HUES48 (cell line): ENCODE data around the gene RPL9.
"Not testable (repeated sequence)": the region's sequence is repeated elsewhere in the genome, so short reads cannot be mapped to it uniquely, and the experiment has no call there.

ENCODE experiments used
- H3K27ac ChIP-seq: one replicate; pipeline ENCODE4 v1.7.0; 2013; ENCODE audit warnings: low read depth, low read length, inconsistent platforms
- H3K27me3 ChIP-seq: 2 replicates; pipeline ENCODE4 v1.6.1; 2013; ENCODE audit warnings: mild to moderate bottlenecking, low read length; ENCODE audit not compliant: control insufficient read depth, insufficient read depth
- H3K36me3 ChIP-seq: 2 replicates; pipeline ENCODE4 v1.6.1; 2013; ENCODE audit warnings: low read length; ENCODE audit not compliant: control insufficient read depth, insufficient read depth
- H3K4me1 ChIP-seq: 2 replicates; pipeline ENCODE4 v1.6.1; 2013; ENCODE audit warnings: mild to moderate bottlenecking, low read length; ENCODE audit not compliant: control insufficient read depth, insufficient read depth
- H3K4me3 ChIP-seq: 2 replicates; pipeline ENCODE4 v1.5.1; 2013; ENCODE audit warnings: mild to moderate bottlenecking, low read depth, low read length
- H3K9ac ChIP-seq: 2 replicates; pipeline ENCODE4 v1.6.1; 2013; ENCODE audit warnings: mild to moderate bottlenecking, low read depth, low read length, moderate library complexity
- H3K9me3 ChIP-seq: 2 replicates; pipeline ENCODE4 v1.6.1; 2013; ENCODE audit warnings: low read length; ENCODE audit not compliant: control insufficient read depth, insufficient read depth

Gene RPL9

GRCh38 chr4:39446842-39447573, 11.7 kb downstream of the RPL9 start:
- Histone ChIP-seq H3K9ac (peak overlapping the region; percentile 24; the same call in 1 of the 2 replicates), H3K9me3 (no peaks in the 10 kb centered on the region), H3K4me1 (peaks cover 4% of the 10 kb centered on the region; the same call in 1 of the 2 replicates), H3K4me3 (peak overlapping the region; percentile 63), H3K36me3 (peaks cover 22% of the 10 kb centered on the region), H3K27me3 (no peaks in the 10 kb centered on the region), H3K27ac (no peak overlapping the region)

DNA sequence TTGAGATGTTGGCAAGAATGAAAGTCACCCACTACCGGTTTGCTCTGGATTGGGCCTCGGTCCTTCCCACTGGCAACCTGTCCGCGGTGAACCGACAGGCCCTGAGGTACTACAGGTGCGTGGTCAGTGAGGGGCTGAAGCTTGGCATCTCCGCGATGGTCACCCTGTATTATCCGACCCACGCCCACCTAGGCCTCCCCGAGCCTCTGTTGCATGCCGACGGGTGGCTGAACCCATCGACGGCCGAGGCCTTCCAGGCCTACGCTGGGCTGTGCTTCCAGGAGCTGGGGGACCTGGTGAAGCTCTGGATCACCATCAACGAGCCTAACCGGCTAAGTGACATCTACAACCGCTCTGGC, 12.3 kb downstream of the RPL9 start:
- H3K4me3 ChIP-seq, result peak overlapping the region; percentile 63
- H3K4me1 ChIP-seq, result peaks cover 4% of the 10 kb centered on the region; the same call in 1 of the 2 replicates
- H3K9me3 ChIP-seq, result no peaks in the 10 kb centered on the region
- peak overlapping the region; percentile 10 for H3K27ac ChIP-seq
- no peaks in the 10 kb centered on the region for H3K27me3 ChIP-seq
- peak overlapping the region; percentile 24; the same call in 1 of the 2 replicates for H3K9ac ChIP-seq
- peaks cover 16% of the 10 kb centered on the region for H3K36me3 ChIP-seq

DNA sequence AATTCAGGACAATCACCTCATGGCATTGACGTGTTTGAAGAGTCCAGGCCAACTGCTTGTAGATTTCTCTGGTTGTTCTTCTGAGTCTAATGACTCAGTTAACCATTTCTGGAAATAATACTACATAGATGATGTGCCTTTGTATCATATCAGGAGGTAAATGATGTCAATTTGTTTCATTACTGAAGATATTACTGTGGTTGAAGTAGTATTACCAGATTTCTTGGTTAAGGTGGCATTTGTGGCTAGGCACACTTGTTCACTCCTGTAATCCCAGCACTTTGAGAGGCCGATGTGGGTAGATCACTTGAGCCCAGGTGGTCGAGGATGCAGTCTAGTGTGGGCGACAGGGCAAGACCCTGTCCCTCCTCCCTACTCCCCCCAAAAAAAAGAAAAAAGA, 15.7 kb downstream of the RPL9 start:
- no peak overlapping the region for H3K9ac ChIP-seq
- no peaks in the 10 kb centered on the region for H3K9me3 ChIP-seq
- H3K27ac ChIP-seq, result no peak overlapping the region
- no peaks in the 10 kb centered on the region for H3K27me3 ChIP-seq
- H3K4me3 ChIP-seq, result no peak overlapping the region
- no peaks in the 10 kb centered on the region for H3K36me3 ChIP-seq
- H3K4me1 ChIP-seq, result peaks cover 4% of the 10 kb centered on the region; the same call in 1 of the 2 replicates

GRCh38 chr4:39441593-39441992, 17.1 kb downstream of the RPL9 start:
- no peak overlapping the region for H3K4me3 ChIP-seq
- no peaks in the 10 kb centered on the region for H3K4me1 ChIP-seq
- no peaks in the 10 kb centered on the region for H3K27me3 ChIP-seq
- H3K27ac ChIP-seq, result no peak overlapping the region
- no peak overlapping the region for H3K9ac ChIP-seq
- H3K36me3 ChIP-seq, result no peaks in the 10 kb centered on the region
- no peaks in the 10 kb centered on the region for H3K9me3 ChIP-seq

GRCh38 chr4:39435659-39436563, 22.8 kb downstream of the RPL9 start:
- H3K4me3 ChIP-seq, result no peak overlapping the region
- H3K27ac ChIP-seq, result no peak overlapping the region
- H3K9me3 ChIP-seq, result no peaks in the 10 kb centered on the region
- no peak overlapping the region for H3K9ac ChIP-seq
- no peaks in the 10 kb centered on the region for H3K4me1 ChIP-seq
- H3K27me3 ChIP-seq, result no peaks in the 10 kb centered on the region
- H3K36me3 ChIP-seq, result no peaks in the 10 kb centered on the region

GRCh38 chr4:39433878-39434492, 24.7 kb downstream of the RPL9 start:
- H3K9ac ChIP-seq, result no peak overlapping the region
- no peaks in the 10 kb centered on the region for H3K9me3 ChIP-seq
- no peak overlapping the region for H3K4me3 ChIP-seq
- no peak overlapping the region for H3K27ac ChIP-seq
- no peaks in the 10 kb centered on the region for H3K36me3 ChIP-seq
- no peaks in the 10 kb centered on the region for H3K27me3 ChIP-seq
- H3K4me1 ChIP-seq, result 0 out of 2 replicates have a peak, but pooled peaks cover 5% of the 10 kb centered on the region

GRCh38 chr4:39429476-39430334, 29.0 kb downstream of the RPL9 start:
- H3K27ac ChIP-seq, result no peak overlapping the region
- H3K9ac ChIP-seq, result no peak overlapping the region
- H3K27me3 ChIP-seq, result no peaks in the 10 kb centered on the region
- no peaks in the 10 kb centered on the region for H3K36me3 ChIP-seq
- H3K4me3 ChIP-seq, result no peak overlapping the region
- H3K4me1 ChIP-seq, result 0 out of 2 replicates have a peak, but pooled peaks cover 5% of the 10 kb centered on the region
- H3K9me3 ChIP-seq, result no peaks in the 10 kb centered on the region

DNA sequence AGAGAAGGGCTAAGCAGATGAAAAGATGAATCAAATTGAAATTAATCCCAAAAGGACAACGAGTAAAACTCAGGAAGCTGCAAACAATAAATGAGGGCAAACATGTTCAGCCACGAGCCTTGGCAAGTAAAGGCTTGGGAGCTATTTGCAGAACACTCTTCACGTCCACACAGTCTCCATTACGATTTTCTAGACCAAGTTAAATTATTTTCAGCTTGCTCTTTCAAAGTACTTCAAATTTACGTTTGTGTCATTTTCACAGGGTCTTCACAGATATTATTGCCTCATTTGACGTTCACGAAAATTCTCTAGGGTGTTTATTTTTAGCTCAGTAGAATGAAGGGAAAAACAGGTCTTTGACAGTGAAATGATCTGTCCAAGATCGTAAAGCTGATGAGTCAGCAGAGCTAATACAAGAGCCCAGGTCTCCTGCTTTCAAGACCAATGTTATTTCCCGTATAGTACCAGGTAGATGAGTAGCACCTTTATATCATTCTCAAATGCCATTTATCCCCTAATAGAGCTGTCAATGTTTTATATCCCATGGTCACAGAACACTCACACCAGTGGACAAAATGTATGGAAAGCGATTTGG, 31.1 kb downstream of the RPL9 start:
- Histone ChIP-seq H3K9me3 (no peaks in the 10 kb centered on the region), H3K27me3 (no peaks in the 10 kb centered on the region), H3K27ac (no peak overlapping the region), H3K36me3 (no peaks in the 10 kb centered on the region), H3K9ac (no peak overlapping the region), H3K4me3 (no peak overlapping the region), H3K4me1 (0 out of 2 replicates have a peak, but pooled peaks cover 5% of the 10 kb centered on the region)

- Histone ChIP-seq H3K27me3 (no peaks in the 10 kb centered on the region), H3K4me3 (no peak overlapping the region), H3K36me3 (no peaks in the 10 kb centered on the region), H3K27ac (no peak overlapping the region), H3K9ac (no peak overlapping the region), H3K9me3 (no peaks in the 10 kb centered on the region), H3K4me1 (0 out of 2 replicates have a peak, but pooled peaks cover 5% of the 10 kb centered on the region)
Observed at GRCh38 chr4:39426728-39427127, 32.0 kb downstream of the RPL9 start.

DNA sequence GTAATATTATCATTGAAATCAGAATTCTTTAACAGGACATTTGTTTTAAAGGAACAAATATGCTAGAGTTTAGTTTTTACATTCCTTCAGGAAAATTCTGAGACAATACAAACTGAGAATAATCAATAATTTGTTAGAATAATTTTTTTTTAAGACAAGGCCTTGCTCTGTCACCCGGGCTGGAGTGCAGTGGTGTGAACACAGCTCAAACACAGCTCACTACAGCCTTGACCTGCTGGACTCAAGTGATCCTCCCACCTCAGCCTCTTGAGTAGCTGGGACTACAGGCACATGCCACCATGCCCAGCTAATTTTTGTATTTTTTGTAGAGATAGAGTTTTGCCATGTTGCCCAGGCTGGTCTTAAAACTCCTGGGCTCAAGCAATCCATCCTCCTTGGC, 33.4 kb downstream of the RPL9 start:
- not testable (repeated sequence) for H3K27ac ChIP-seq, H3K4me3 ChIP-seq, H3K4me1 ChIP-seq, H3K9ac ChIP-seq, H3K27me3 ChIP-seq, H3K36me3 ChIP-seq, H3K9me3 ChIP-seq
